ENCODE results near the gene SLC25A43.

The SLC25A43 gene

GRCh38 chrX:119500061-119500800, 101.1 kb downstream of the SLC25A43 start:
- no peak for DNase-seq (ENCODE audit: low spot score)

- DNase-seq (ENCODE audit: low spot score): no peak
These were observed 102.5 kb downstream of the SLC25A43 start for GRCh38 chrX:119501511-119502148.

GRCh38 chrX:119502727-119503483, 103.8 kb downstream of the SLC25A43 start:
- no peak for DNase-seq (ENCODE audit: low spot score)

GRCh38 chrX:119503484-119503861, 104.3 kb downstream of the SLC25A43 start:
- no peak for DNase-seq (ENCODE audit: low spot score)
